ENCODE results near the gene PGA3. TPM values are rescaled to one million over a fixed set of nuclear protein-coding genes. Genes with fewer than 3 reads are reported as not detected.
A peak's percentile ranks its signal among the peaks of the same experiment; 100 is the strongest.

Gene PGA3
- total RNA-seq, 2 experiments from 2014 or later = not detected

DNA sequence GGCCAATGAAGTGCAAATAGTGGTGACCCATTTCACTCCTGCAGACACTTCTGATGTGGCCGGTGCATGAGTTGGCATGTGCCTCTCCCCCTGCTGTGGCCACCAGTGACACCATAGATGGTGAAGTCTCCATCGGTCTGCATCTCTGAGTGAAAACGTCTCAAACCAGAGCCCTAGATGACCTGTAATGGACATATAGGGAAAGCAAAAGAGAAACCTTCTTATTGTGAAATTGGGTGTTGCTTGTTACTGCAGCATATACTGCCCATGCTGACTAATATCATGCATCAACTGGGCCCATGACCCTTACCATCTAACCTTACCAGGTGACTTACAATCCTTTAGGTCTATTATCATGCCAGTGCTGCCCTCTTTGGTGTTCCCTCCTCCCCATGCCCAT, 30.4 kb upstream of the PGA3 start:
- CTCF ChIA-PET (ENCODE audit: unreplicated experiment) = no interaction called here
- Histone ChIP-seq H3K4me3 (ENCODE audit: low read depth, low read length, poor library complexity, severe bottlenecking) (no peak overlapping the region), H3K27ac (ENCODE audit: low read depth, low read length, poor library complexity, severe bottlenecking) (no peak overlapping the region), H3K4me2 (ENCODE audit: low read length) (no peak overlapping the region), H3K9me2 (ENCODE audit: insufficient read depth, low read length) (no peaks in the 10 kb centered on the region), H2AFZ (ENCODE audit: low read length) (no peak overlapping the region), H3K36me3 (ENCODE audit: insufficient read depth, low read length) (no peaks in the 10 kb centered on the region), H4K20me1 (ENCODE audit: insufficient read depth, low read length) (no peaks in the 10 kb centered on the region), H3K79me2 (ENCODE audit: insufficient read depth, low read depth, low read length) (no peaks in the 10 kb centered on the region), H3K9me3 (ENCODE audit: low read length) (no peaks in the 10 kb centered on the region), H3K4me1 (ENCODE audit: insufficient read depth, low read length, poor library complexity, severe bottlenecking) (no peaks in the 10 kb centered on the region)
- POLR2A ChIA-PET = no interaction called here
- no peak for DNase-seq (ENCODE audit: low spot score)
- no TSS peak for BruUV-seq (replicated peaks)
- TF ChIP-seq EZH2phosphoT487 (IDR thresholded peaks at IDR 0.05; ENCODE audit: borderline replicate concordance, low read depth, low read length) = no peak
- TF ChIP-seq, protein P1, sequence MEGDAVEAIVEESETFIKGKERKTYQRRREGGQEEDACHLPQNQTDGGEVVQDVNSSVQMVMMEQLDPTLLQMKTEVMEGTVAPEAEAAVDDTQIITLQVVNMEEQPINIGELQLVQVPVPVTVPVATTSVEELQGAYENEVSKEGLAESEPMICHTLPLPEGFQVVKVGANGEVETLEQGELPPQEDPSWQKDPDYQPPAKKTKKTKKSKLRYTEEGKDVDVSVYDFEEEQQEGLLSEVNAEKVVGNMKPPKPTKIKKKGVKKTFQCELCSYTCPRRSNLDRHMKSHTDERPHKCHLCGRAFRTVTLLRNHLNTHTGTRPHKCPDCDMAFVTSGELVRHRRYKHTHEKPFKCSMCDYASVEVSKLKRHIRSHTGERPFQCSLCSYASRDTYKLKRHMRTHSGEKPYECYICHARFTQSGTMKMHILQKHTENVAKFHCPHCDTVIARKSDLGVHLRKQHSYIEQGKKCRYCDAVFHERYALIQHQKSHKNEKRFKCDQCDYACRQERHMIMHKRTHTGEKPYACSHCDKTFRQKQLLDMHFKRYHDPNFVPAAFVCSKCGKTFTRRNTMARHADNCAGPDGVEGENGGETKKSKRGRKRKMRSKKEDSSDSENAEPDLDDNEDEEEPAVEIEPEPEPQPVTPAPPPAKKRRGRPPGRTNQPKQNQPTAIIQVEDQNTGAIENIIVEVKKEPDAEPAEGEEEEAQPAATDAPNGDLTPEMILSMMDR (conservative IDR thresholded peaks at IDR 0.05; ENCODE audit: low read length) = no peak
- intact Hi-C loops (cut with micrococcal nuclease; ENCODE audit: unreplicated experiment) = loop anchor here (5.0 kb wide), 1 partner anchor 341 kb away; no protein-coding TSS in a partner anchor

DNA sequence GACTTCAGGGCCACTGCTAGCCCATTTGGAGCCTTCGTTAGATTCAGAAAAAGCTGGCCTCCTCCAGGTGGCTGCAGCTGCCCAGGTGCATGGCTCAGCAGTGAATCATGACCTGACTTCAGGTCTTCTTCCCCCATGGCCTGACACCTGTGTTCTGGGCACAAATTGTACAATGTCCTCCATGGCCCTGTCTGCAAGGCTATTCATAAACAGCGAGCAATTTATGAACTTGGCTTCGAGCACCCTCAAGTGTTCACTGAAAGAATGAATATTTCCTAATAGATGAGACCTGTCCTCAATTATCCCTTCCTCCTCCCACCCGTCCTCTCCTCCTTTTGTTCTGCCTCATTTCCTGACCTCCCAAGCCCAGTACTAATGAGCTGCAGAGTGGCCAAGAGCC, 29.9 kb upstream of the PGA3 start:
- H4K20me1 ChIP-seq (ENCODE audit: insufficient read depth, low read length) = no peaks in the 10 kb centered on the region
- no TSS peak for BruUV-seq (replicated peaks)
- intact Hi-C loops (cut with micrococcal nuclease; ENCODE audit: unreplicated experiment) = loop anchor here (5.0 kb wide), 1 partner anchor 341 kb away; no protein-coding TSS in a partner anchor
- no peaks in the 10 kb centered on the region for H3K36me3 ChIP-seq (ENCODE audit: insufficient read depth, low read length)
- H3K27ac ChIP-seq (ENCODE audit: low read depth, low read length, poor library complexity, severe bottlenecking) = no peak overlapping the region
- no peak overlapping the region for H3K4me3 ChIP-seq (ENCODE audit: low read depth, low read length, poor library complexity, severe bottlenecking)
- H2AFZ ChIP-seq (ENCODE audit: low read length) = no peak overlapping the region
- no peaks in the 10 kb centered on the region for H3K9me3 ChIP-seq (ENCODE audit: low read length)
- POLR2A ChIA-PET = no interaction called here
- no peak for TF ChIP-seq EZH2phosphoT487 (IDR thresholded peaks at IDR 0.05; ENCODE audit: borderline replicate concordance, low read depth, low read length)
- TF ChIP-seq, protein P1 (conservative IDR thresholded peaks at IDR 0.05; ENCODE audit: low read length) = peak; percentile 51
- H3K4me2 ChIP-seq (ENCODE audit: low read length) = no peak overlapping the region
- no peaks in the 10 kb centered on the region for H3K4me1 ChIP-seq (ENCODE audit: insufficient read depth, low read length, poor library complexity, severe bottlenecking)
- H3K79me2 ChIP-seq (ENCODE audit: insufficient read depth, low read depth, low read length) = no peaks in the 10 kb centered on the region
- CTCF ChIA-PET (ENCODE audit: unreplicated experiment) = no interaction called here
- DNase-seq (ENCODE audit: low spot score) = peak; percentile 24
- H3K9me2 ChIP-seq (ENCODE audit: insufficient read depth, low read length) = no peaks in the 10 kb centered on the region

DNA sequence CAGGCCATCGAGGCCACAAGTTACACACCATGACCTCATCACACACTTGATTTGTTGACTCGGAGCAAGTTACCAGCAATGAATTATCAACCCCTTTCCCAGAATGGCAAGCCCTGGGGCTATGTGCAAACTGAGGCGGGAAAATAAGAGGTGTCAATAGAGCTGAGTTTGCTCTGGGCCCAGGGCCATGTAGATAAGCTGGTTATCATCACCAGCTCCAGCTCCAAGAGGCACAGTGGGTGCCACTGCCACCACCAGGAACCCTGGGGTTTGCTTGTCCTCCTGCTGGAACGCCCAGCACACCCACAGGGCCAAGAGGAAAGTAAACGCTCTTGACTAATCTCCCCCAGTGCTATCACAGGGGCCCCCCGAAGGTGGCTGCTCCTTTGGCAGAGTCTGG, 29.0 kb upstream of the PGA3 start:
- Histone ChIP-seq H3K36me3 (ENCODE audit: insufficient read depth, low read length) (no peaks in the 10 kb centered on the region), H3K4me1 (ENCODE audit: insufficient read depth, low read length, poor library complexity, severe bottlenecking) (no peaks in the 10 kb centered on the region), H3K9me2 (ENCODE audit: insufficient read depth, low read length) (no peaks in the 10 kb centered on the region), H3K27ac (ENCODE audit: low read depth, low read length, poor library complexity, severe bottlenecking) (no peak overlapping the region), H3K9me3 (ENCODE audit: low read length) (no peaks in the 10 kb centered on the region), H3K4me2 (ENCODE audit: low read length) (no peak overlapping the region), H2AFZ (ENCODE audit: low read length) (no peak overlapping the region), H3K4me3 (ENCODE audit: low read depth, low read length, poor library complexity, severe bottlenecking) (no peak overlapping the region), H4K20me1 (ENCODE audit: insufficient read depth, low read length) (no peaks in the 10 kb centered on the region), H3K79me2 (ENCODE audit: insufficient read depth, low read depth, low read length) (no peaks in the 10 kb centered on the region)
- DNase-seq (ENCODE audit: low spot score) = no peak
- BruUV-seq (replicated peaks) = no TSS peak
- intact Hi-C loops (cut with micrococcal nuclease; ENCODE audit: unreplicated experiment) = loop anchor here (5.0 kb wide), 1 partner anchor 342 kb away; no protein-coding TSS in a partner anchor
- TF ChIP-seq, protein P1 (conservative IDR thresholded peaks at IDR 0.05; ENCODE audit: low read length) = no peak
- no peak for TF ChIP-seq EZH2phosphoT487 (IDR thresholded peaks at IDR 0.05; ENCODE audit: borderline replicate concordance, low read depth, low read length)
- ChIA-PET CTCF (ENCODE audit: unreplicated experiment) (no interaction called here), POLR2A (no interaction called here)

Data from OCI-LY7 (cell line).